Upper lobe of right lung (tissue), 1 donor: ENCODE results near the gene UBLCP1. TPM values are rescaled to one million over a fixed set of nuclear protein-coding genes. Genes with fewer than 3 reads are reported as not detected.
"Not testable (repeated sequence)": the region's sequence is repeated elsewhere in the genome, so short reads cannot be mapped to it uniquely, and the experiment has no call there.

Experiments
- ATAC-seq: fragments of 200-7000 bp; cut with Tn5 transposase; one replicate; pipeline ENCODE4 v1.9.1; 2020; ENCODE audit warnings: mild to moderate bottlenecking, moderate library complexity
- DNase-seq: peaks from one replicate; pipeline ENCODE4 v3.0.0-alpha.2; 2020
- H3K27ac ChIP-seq: fragments of 200-600 bp; one replicate; pipeline ENCODE4 v1.8.0; 2022
- H3K27me3 ChIP-seq: fragments of 200-600 bp; one replicate; pipeline ENCODE4 v1.8.0; 2022; ENCODE audit warnings: mild to moderate bottlenecking
- H3K36me3 ChIP-seq: fragments of 200-600 bp; one replicate; pipeline ENCODE4 v1.8.0; 2022
- H3K4me1 ChIP-seq: fragments of 200-600 bp; one replicate; pipeline ENCODE4 v1.8.0; 2022
- H3K4me3 ChIP-seq: fragments of 200-600 bp; one replicate; pipeline ENCODE4 v1.8.0; 2022; ENCODE audit warnings: mild to moderate bottlenecking
- H3K9me3 ChIP-seq: fragments of 200-600 bp; one replicate; pipeline ENCODE4 v1.8.0; 2022
- intact Hi-C: fragments of 100-400 bp; cut with DNase I; formaldehyde crosslinking; loops from one replicate; pipeline ENCODE4 v1.11.0; 2022
- total RNA-seq: library from RNA; stranded (reverse); fragmentation: NEBNext Ultra II Directional; extraction: Animal tissue kit (Norgen Biotek cat#: 25700); gene quantifications from one replicate; pipeline ENCODE4 v1.2.1, GENCODE V29; 2021
- TF ChIP-seq, protein P1 (sequence below): fragments of 200-600 bp; IDR thresholded peaks from one replicate; pipeline ENCODE4 v1.8.0; 2022; ENCODE audit warnings: antibody characterized with exemption
- donor health status: DM: no; HTN: yes; CAD: no; lungs with severe emphysema.

Gene UBLCP1
- total RNA-seq, 1 donor from 2014 or later = 25.0 TPM

DNA sequence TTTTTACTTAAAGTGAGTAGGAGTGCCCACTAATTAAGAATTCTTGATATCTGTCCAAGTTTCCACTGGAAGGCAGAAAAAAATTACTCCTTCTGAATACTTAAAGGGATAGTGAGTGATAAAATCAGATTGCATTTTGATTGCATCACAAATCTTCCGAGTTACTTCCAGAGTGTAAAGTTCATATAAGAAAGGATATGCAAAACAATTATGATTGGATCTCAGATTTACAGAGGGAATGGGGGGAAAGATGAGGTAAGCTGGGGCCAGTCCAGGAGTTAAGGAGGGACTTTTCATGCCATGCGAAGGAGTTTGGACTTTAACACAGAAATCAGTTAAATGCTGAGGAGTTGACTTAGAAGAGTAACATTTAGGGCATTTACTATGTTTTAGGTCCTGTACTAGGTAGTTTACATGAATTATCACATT is 44.5 kb upstream of the UBLCP1 start:
- Histone ChIP-seq H3K4me1 (peaks cover 7% of the 10 kb centered on the region), H3K27ac (no peak overlapping the region), H3K36me3 (no peaks in the 10 kb centered on the region), H3K9me3 (no peaks in the 10 kb centered on the region), H3K4me3 (no peak overlapping the region), H3K27me3 (no peaks in the 10 kb centered on the region)
- intact Hi-C loops = no loop called here
- ATAC-seq (no peak), DNase-seq (no peak)
- TF ChIP-seq, protein P1, sequence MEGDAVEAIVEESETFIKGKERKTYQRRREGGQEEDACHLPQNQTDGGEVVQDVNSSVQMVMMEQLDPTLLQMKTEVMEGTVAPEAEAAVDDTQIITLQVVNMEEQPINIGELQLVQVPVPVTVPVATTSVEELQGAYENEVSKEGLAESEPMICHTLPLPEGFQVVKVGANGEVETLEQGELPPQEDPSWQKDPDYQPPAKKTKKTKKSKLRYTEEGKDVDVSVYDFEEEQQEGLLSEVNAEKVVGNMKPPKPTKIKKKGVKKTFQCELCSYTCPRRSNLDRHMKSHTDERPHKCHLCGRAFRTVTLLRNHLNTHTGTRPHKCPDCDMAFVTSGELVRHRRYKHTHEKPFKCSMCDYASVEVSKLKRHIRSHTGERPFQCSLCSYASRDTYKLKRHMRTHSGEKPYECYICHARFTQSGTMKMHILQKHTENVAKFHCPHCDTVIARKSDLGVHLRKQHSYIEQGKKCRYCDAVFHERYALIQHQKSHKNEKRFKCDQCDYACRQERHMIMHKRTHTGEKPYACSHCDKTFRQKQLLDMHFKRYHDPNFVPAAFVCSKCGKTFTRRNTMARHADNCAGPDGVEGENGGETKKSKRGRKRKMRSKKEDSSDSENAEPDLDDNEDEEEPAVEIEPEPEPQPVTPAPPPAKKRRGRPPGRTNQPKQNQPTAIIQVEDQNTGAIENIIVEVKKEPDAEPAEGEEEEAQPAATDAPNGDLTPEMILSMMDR = no peak

DNA sequence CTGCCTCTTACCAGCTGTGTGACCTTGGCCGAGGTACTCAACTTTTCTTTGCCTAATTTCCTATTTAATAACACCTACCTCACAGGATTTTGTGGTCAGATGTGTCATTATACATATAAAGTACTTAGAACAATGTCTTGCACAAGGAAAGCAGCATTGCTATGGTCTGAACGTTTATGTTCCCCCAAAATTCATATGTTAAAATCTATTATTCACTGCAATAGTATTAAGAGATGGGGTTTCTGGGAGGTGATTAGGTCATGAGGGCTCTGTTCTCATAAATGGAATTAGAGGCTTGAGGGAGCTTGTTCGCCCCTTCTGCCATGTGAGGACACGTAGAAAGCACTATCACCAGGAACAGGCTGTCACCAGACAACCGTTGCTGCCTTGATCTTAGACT is 42.9 kb upstream of the UBLCP1 start:
- Histone ChIP-seq H3K9me3 (no peaks in the 10 kb centered on the region), H3K27ac (no peak overlapping the region), H3K27me3 (no peaks in the 10 kb centered on the region), H3K4me1 (peaks cover 7% of the 10 kb centered on the region), H3K36me3 (no peaks in the 10 kb centered on the region), H3K4me3 (no peak overlapping the region)
- TF ChIP-seq, protein P1 = no peak
- no peak for ATAC-seq
- intact Hi-C loops = no loop called here
- DNase-seq = no peak

DNA sequence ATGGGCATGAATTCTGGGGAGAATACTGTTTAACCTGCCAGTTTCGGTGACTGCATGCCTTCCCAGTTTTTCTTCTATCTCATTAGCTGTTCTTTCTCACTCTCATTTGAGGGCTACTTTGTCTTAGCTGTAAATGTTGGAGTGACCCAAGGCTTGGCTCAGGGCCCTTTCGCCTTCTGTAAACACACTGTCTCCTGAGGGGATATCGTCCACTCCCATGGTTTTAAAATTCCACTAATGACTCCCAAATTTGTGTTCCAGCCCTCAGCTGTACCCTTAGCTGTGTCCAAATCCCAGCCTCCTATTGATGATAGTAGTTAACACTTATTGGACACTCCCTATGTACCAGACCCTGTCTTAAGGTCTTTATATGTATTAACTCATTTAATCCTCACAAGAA is 39.6 kb upstream of the UBLCP1 start:
- Histone ChIP-seq H3K9me3 (no peaks in the 10 kb centered on the region), H3K4me1 (peaks cover 2% of the 10 kb centered on the region), H3K36me3 (no peaks in the 10 kb centered on the region), H3K27me3 (no peaks in the 10 kb centered on the region), H3K4me3 (no peak overlapping the region), H3K27ac (no peak overlapping the region)
- TF ChIP-seq, protein P1 = no peak
- intact Hi-C loops = no loop called here
- no peak for ATAC-seq
- no peak for DNase-seq

DNA sequence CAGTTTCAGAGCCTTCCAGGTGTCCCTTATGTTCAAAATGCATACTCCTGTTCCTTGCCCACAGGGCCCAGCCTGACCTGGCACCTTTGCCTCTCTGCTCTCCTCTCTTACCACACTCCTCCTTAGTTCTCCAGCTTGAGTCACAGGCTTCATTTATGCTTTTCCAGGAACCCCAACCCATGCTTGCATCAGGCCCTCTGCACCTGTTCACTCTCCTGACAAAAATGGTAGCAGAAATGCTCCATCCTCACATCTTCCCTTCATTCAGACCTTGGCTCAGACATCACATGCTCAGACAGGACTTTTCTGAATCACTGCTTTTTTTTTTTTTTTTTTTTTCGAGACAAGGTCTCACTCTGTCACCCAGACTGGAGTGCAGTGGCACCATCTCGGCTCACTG is 38.6 kb upstream of the UBLCP1 start:
- no peaks in the 10 kb centered on the region for H3K36me3 ChIP-seq
- ATAC-seq = no peak
- H3K27me3 ChIP-seq = no peaks in the 10 kb centered on the region
- H3K4me3 ChIP-seq = no peak overlapping the region
- no peaks in the 10 kb centered on the region for H3K9me3 ChIP-seq
- TF ChIP-seq, protein P1 = no peak
- no peak for DNase-seq
- H3K27ac ChIP-seq = no peak overlapping the region
- intact Hi-C loops = no loop called here
- no peaks in the 10 kb centered on the region for H3K4me1 ChIP-seq

DNA sequence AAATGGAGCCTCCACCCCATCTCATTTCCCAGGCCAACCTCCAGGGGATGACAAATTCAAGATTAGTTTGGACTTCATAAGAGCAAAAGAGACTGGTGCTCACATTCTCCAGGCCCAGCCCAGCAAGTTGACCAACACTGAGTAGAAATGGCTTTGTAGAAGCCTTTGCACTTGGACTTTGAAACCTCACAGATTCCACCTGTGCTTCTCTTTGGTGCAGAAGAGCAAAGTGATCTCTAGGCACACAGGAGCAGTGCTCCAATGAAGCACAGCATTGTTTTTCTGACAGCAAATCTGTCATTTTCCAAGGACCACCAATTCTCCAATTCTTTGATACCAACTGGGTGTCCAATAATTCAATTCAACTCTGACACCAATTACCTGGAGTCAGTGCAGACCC is 36.6 kb upstream of the UBLCP1 start:
- intact Hi-C loops = no loop called here
- no peak for DNase-seq
- Histone ChIP-seq H3K4me3 (no peak overlapping the region), H3K9me3 (no peaks in the 10 kb centered on the region), H3K27me3 (no peaks in the 10 kb centered on the region), H3K36me3 (no peaks in the 10 kb centered on the region), H3K27ac (no peak overlapping the region), H3K4me1 (no peaks in the 10 kb centered on the region)
- ATAC-seq = no peak
- TF ChIP-seq, protein P1 = no peak

DNA sequence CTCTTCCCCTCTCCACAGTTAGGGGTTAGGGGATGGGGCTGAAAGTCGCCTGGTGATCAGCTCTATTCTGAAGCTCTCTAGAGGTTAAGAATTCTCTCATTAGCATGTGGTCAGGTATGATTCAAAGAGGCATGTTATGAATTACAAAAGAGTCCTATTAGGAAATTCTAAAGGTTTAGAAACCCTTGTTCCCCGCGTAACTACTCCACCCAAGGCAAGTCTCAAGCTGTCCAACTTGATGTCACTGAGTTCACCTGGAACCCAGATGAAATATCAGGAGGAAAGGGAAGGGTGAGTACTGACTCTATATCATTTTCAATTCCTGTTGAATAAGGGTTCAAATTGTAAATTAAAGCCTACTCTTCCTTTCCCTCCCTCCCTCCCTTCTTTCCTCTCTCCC is 35.6 kb upstream of the UBLCP1 start:
- Histone ChIP-seq H3K4me1 (no peaks in the 10 kb centered on the region), H3K36me3 (no peaks in the 10 kb centered on the region), H3K4me3 (no peak overlapping the region), H3K27me3 (no peaks in the 10 kb centered on the region), H3K27ac (no peak overlapping the region), H3K9me3 (no peaks in the 10 kb centered on the region)
- intact Hi-C loops = no loop called here
- no peak for DNase-seq
- ATAC-seq = peak; percentile 74
- TF ChIP-seq, protein P1 = no peak

DNA sequence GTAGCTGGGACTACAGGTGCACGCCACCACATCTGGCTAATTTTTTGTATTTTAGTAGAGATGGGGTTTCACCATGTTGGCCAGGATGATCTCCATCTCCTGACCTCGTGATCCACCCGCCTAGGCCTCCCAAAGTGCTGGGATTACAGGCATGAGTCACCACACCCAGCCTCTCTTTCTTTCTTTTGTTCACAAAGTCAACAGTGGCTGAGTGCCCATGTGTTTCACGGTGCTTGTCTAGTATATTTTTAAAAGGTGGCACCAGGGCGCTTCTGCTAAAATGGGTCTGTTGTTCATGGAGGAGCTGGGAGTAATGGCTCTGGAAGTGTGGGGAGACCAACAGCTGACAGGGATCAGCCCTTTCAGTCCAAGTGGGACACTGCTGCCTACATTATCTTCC is 35.0 kb upstream of the UBLCP1 start:
- H3K4me1 ChIP-seq, H3K9me3 ChIP-seq, intact Hi-C loops, H3K27me3 ChIP-seq, H3K27ac ChIP-seq, DNase-seq, H3K36me3 ChIP-seq, H3K4me3 ChIP-seq, ATAC-seq: not testable (repeated sequence)
